GM12874 (cell line): ENCODE data around the gene KRTAP26-1.

ENCODE experiments used
- CTCF ChIP-seq: IDR thresholded peaks from 2 replicates; pipeline ENCODE4 v1.5.1; 2011; ENCODE audit warnings: low read depth, mild to moderate bottlenecking, control low read depth, low read length, moderate library complexity; ENCODE audit not compliant: insufficient read depth

The KRTAP26-1 gene

GRCh38 chr21:30271156-30271555 lies 49.0 kb downstream of the KRTAP26-1 start:
- no peak for TF ChIP-seq CTCF

GRCh38 chr21:30269803-30270530 lies 50.1 kb downstream of the KRTAP26-1 start:
- TF ChIP-seq CTCF = no peak
